ENCODE results near the gene POLG2.
"Not testable (repeated sequence)": the region's sequence is repeated elsewhere in the genome, so short reads cannot be mapped to it uniquely, and the experiment has no call there.

POLG2 gene

GRCh38 chr17:64505340-64506200 lies 8.7 kb upstream of the POLG2 start:
- DNase-seq, result peak; percentile 94

DNA sequence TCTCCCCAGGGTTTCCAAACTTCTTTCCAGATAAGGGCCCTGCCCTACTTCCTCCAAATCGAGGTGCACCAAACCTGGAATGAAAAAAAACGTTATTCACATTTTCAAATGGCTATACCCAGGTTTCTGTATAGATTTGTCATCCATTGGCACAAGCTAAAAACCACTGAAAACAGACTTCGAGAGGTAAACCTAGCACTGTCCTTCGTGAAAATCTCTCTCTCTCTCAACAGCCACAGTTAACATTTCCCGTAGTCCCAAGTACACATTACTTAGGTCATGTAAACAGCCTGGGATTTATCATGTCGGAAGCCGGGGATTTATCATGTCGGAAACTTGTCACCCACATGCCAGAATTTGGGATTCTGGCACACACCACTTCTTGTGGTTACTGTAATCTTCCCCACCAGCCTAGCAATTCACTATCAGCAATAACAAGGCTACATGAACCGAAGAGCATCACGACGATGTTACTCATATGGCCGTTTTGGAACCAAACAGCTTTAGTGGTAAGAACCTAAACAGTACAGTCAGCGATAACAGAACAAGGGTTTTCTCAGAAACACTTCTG lies 8.0 kb upstream of the POLG2 start:
- DNase-seq, result no peak

DNA sequence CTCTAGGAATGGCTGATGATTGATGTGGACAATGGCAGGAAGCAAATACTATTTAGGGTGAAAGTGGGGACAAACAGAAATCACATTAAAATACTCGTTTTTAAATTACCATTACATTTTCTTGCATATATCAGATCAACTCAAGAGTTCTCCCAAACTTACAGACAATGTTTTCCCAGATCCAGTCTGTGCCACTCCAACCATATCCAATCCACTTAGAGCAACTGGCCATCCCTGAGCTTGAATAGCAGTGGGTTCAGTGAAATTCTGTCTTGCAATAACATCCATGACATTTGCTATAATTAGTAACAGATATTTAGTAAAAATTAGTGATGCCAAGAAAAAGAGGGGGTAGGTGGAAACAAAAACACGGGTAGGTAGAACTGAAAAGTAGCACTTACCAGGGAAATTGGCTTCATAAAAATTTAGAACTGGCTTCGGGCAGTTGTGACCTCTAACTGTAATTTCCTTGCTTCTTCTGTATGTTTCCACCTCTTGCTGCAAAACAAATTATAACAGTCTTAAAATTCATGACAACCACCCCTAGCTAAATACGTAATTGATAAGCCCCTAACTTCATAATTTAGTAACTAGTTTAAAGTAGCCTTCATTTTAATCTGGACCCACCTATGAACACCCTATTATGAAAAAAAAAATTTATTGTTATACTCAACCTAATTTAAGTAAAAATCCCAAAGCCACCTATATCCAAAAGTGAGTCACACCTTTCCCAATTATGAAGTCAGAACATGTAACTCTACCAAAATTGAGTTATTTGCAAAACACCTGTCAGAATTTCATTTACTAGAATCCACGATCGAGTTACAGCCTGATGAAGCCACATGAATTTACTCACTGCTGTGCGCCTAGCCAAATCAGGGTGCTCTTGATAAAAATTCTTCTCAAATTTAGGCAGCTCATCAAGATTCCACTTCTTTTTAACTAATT lies 7.2 kb upstream of the POLG2 start:
- no peak for DNase-seq

DNA sequence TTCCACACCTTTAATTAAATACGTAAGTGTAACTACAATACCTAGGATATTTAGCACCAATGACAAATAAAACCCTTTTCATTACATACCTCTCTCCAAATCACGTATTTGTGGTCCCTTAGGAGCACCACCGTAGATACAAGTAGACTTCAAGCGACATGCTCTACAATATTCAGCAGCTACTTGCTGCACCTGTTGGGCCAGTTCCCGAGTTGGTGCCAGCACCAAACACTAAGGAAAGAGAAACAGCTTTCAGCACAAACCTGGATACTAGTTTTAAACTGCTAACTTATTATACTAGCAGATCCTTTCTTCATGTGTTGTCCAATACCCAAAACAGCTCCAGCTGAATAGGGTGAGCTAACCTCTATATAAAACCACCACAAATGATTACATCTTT lies 6.5 kb upstream of the POLG2 start:
- DNase-seq, result no peak

DNA sequence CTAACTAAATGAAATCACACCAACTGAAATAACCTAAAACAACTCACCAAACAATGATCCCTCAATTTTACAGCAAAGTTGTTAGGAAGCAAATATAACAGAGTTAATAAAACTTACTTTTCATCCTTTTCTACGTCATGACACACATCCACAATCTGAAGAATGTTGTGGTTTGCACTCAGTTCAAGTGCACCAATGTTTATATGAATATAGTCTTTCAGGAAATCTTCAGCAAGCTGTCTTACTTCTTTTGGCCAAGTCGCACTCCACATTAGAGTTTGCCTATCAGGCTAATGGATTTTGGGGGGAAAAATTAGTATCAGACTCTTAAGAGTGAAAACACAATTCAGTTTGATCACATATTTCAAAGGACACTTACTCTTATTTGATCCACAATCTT lies 6.0 kb upstream of the POLG2 start:
- no peak for DNase-seq

- DNase-seq, result no peak
These were observed 5.2 kb upstream of the POLG2 start for GRCh38 chr17:64502021-64502420.

DNA sequence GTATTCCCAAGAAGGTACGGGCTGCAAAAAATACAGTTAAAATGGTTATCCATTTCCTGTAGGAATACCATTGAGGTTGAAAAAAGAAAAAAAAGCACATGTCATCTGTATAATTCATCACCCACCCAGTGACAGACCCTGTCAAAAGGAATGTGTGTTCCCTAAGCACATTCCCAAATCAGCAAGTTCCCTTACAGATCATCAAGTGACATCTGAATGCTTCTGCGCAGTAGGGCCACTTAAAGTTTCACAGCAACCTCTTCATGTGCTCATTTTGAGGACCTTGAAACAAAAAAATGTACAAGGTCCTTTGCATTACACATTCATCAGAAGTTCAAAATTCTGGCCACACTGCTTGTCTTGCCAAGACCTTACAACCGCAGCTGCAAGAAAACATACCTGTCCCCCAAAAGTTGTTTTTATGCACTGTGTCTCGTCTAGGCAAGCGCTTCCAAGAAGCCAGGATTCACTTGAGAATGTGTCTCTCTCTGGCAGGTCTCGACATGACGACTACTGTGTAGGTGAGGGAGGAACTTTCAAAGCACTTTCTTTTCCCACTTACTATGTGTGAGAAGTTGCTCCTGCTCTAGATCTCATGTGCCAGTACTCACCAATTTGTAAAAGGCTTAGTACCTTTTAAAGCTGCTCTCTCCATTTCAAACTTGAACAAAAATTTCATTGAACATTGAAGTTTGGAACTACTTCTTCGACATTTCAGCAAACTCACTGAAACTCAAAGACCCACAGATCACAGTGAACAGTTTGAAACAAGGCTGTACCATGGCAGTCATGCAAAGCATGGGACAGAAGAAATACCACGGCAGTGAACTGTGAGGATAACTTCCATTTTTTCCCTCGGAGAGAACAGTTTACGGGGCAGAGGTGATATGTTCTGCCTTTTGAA lies 4.3 kb upstream of the POLG2 start:
- no peak for DNase-seq

DNA sequence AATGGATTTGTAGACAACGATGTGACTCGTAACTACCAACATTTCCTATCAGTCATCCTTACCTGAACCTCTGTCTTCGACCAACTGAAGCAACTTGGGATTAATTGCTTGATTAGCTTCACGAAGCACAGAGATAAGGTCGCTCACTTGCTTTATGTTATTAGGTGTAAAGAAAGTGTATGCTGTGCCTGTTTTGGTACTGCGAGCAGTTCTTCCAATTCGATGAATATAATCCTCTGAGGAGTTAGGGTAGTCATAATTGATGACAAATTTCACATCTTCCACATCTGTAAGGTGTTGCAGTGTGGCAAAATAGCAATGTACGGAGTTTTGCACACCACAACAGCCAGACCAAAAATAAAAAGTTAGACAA lies 3.6 kb upstream of the POLG2 start:
- no peak for DNase-seq

- DNase-seq, result no peak
These were observed 3.1 kb upstream of the POLG2 start for GRCh38 chr17:64499805-64500486.

GRCh38 chr17:64498308-64499203 lies 1.7 kb upstream of the POLG2 start:
- no peak for DNase-seq

DNA sequence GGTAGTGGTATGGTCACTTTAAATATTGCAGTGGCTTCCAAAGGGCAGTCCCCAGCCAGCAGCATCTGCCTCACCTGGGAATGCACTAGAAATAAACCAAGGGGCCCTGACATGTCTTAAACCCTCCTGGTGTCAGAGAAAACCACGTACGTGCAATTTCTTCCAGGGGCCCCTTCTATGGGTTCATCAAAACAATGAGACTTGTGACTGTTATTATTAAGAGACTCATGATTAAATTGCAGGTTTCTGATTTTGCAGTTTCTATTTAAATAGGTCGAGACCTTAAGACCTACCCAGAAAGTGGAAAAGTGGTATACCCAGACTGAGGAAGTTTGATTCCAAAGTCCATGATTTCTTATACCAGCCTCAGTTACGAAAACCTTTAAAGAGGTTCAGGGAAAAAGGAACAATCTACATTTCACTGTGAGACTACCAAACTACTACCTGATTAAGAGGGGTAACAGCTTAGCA lies 746 bp upstream of the POLG2 start:
- no peak for DNase-seq

DNA sequence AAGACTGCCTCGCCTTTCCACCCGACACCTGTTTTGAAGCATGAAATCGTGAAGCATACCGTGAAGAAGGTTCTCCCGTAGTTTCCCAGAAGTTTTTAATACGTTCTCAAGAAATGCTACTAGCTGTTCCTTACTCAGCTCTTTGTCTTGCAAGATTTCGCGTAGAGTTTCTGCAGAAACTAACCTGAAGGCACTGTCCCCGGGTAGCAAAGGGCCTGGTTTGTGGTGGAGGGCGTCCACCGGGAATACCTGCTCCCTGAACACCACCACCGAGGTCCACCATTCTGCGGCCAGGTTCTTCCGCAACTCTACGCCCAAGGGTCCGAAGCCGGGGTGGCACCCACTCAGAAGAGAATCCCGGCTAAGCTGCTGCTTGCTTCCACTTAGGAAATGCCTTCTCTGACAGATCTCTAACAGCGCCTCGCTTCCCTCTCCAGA lies 487 bp downstream of the POLG2 start:
- DNase-seq, result no peak

DNA sequence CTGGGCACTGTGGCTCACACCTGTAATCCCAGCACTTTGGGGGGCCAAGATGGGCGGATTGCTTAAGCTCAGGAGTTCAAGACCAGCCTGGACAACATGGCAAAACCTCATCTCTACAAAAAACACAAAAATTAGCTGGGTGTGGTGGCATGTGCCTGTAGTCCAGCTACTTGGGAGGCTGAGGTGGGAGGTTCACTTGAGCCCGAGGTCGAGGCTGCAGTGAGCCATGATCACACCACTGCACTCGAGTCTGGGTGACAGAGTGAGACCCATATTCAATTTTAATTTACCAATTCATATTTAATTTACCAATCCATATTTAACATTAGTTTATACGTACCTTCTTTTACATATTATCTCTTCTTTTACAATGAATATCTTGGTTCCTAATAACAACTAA lies 1.6 kb downstream of the POLG2 start:
- DNase-seq, result not testable (repeated sequence)

DNA sequence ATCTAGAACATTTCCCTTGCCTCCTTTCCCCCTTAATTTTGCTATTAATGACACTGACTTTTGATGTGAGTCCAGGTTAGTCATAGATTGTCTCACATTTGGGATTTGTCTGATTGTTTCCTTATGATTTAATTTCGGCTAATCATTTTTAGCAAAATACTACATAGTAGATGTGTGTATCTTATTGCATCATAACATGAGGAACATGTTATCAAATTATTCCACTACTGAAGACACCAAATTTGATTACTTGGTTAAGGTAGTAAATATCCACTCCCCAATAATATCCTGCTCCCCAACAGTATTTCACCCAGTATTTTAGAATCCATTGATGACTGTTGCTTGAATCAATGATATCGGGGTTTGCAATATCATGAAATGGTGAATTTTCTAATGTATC lies 2.7 kb downstream of the POLG2 start:
- no peak for DNase-seq

- no peak for DNase-seq
These were observed 4.3 kb downstream of the POLG2 start for GRCh38 chr17:64492481-64493109.

DNA sequence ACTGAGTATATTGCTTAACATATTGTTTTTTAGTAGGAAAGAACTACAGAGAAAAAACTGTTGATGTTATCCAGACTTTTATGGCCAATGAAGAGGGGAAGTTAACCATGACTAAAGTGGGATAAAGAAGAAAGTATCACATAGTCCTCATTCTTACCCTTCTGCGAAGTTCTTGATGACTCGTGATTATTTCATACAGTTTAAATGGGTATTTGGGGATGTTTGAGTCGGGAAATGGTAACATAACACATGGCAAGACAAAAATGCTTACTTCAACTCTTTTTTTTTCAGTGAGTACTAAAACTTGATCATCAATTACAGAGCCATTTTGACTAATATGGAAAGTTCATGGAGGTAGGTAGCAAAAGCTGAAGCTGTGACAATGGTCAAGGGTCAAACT lies 4.9 kb downstream of the POLG2 start:
- DNase-seq, result no peak

DNA sequence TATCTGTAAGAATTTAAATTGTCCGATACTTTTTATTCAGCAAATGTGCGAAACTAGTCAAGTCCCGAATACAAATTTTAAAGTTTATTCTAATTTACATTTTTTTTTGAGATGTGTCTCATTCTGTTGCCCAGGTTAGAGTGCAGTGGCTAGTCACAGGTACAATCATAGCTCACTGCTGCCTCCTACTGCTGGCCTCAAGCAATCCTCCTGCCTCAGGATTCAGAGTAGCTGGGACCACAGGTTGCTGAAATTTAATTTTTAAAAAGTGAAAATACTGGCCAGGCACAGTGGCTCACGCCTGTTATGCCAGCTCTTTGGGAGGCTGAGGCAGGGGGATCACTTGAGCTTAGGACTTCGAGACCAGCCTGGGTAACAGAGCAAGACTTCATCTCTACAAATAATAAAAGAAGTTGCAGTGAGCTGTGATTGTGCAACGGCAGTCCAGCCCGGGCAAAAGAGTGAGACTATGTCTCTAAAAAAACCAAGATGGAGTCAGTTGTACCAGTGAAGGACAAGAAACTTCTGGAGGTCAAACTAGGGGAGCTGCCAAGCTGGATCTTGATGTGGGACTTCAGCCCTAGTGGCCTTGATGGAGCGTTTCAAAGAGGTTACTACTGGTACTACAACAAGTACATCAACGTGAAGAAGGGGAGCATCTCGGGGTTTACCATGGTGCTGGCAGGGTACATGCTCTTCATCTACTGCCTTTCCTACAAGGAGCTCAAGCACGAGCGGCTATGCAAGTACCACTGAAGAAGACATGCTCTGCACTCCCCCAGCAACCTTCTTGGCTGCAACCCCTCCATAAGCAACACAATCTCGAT lies 5.6 kb downstream of the POLG2 start:
- peak; percentile 79 for DNase-seq

- no peak for DNase-seq
These were observed 8.6 kb downstream of the POLG2 start for GRCh38 chr17:64488301-64488700.

DNA sequence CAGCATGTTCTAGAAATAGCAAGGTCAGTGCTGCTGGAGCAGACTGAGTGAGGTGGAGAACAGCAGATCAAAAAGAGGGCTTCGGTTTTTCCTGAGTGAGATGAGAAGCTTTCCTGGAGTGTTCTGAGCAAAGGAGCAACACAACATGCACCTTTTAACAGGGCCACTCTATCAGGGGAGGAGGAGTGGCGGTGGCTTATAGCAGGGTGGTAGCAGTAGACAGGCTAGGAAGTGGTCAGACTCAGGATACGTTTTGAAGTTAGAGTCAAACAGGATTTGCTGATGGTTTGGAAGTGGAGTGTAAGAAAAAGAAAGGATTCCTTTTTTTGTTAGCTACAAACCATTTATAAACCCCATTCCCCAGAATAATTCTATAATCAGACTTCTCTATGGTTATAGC lies 12.5 kb downstream of the POLG2 start:
- no peak for DNase-seq

All from activated effector memory CD4-positive, alpha-beta T cell treated with anti-CD3 and anti-CD28 coated beads, Interleukin-2, amount 50 U/mL, for 16 hours (primary cell).